NCI-H146 treated with DMSO at 0.1 percent for 48 hours (cell line): ENCODE data around the gene CDH9.

ENCODE experiments used
- DNase-seq: peaks from one replicate; lab custom pipeline; 2025; ENCODE audit not compliant: unreplicated experiment; lab: John Stamatoyannopoulos, UW

Gene CDH9

DNA sequence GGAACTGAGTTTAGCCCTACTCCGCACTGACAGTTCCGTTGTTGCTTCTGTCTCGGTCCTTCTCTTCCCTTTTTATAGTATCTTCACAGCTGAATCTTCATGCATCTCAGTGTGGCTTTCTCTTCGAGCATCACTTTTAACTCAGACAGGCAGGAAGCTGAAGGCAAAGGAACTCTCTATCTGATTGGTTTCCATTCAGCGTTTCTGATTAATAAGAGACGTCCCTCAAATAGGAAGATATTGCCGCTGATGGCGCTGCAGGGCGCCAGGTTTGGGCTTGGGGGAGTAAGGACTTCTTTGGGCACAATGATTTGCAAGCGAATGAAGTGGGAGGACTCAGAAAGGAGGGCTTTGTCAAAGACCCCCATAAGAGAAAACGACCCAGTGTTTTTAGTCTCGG lies at the start of gene CDH9:
Gene CDH9, minus strand, starts transcription at position 111 of the 400 bp plus-strand sequence. CDS start 50,253 bp downstream, outside the sequence.
- peak; percentile 24 for DNase-seq

DNA sequence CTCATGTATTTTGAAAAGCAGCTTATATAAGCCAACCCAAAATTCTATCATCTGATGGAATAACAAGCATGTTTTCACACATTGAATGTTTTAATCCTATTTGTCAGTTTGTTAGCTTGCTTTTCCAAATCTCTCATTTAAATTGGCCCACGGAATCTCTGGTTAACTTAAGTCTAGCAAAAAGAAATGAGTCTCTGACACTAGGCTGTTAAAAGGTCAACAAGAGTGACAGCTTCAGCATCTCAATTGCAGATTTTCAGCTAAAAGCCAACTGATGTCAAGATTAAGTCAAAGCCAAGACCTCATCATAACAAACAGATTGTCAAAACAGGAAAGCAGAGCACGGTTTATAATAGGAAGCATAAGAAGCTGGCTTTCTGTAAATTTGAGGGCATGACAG lies 49.4 kb upstream of the CDH9 start:
- DNase-seq = no peak

DNA sequence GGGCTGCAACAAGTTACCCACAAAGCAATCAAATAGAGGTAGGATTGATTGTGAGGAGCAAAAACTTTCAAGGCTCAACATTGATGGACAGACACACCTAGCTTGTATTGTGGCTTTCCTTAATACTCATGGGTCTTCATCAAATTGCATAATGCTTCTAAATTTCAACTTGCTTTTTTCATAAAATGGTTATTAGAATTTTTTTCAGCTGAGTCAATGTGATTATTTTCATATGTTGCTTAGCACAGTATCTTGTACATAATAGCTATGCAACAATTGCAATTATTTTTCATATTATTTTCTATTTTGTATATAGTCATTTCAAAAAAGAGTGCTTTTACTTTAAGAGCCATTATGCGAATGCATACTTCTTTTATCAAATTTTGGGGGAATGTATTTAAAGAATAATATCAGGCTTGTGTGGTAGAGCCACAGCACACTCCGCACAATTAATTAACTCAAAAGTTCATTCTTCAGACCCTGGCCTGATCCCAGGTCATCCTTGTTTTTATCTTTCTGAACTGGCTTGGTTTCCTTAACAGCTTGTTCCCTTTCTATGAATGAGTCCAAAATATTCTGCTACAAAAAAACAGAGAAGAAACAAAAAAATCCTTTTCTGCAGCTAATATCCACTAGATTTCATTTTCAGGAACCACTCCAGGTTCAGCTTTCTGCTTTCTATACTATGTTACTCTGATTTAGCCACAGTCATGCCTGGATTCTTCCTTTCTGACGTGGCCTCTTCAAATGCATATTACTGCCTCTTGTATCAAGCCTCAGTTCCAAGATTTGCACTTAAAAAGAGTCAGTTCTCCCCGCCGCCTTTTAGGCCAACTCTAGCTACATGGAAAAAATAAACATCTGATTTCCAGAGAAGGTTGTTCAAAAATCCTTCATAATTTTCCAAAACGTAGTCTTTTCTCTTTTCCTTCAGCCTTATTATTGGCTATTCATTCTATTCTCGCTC lies 45.3 kb upstream of the CDH9 start:
- no peak for DNase-seq

- no peak for DNase-seq
Observed at GRCh38 chr5:27080147-27080546, 41.8 kb upstream of the CDH9 start.

- no peak for DNase-seq
Observed at GRCh38 chr5:27062451-27062850, 24.1 kb upstream of the CDH9 start.

DNA sequence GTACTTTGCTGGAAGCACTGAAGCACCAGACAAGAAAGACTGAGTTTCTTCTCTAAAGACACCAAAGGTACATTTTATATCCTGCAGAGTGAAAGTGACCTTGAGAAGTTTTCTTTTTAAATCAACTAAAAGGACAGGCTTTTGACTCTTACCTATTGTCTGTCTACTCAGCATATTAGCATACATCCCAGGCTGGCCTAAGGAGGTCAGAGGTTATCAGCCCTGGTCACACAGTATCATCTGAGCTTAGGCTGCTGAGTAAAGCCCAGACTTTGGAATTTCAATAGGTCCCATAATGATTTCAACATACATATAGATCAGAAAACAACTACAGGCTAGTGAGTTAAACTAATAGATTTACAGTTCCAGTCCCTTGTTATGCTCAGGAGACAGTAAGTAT lies 10.1 kb upstream of the CDH9 start:
- DNase-seq = no peak

GRCh38 chr5:27041372-27041771 lies 3.0 kb upstream of the CDH9 start:
- DNase-seq = no peak

GRCh38 chr5:27034565-27034964 lies 3.8 kb downstream of the CDH9 start:
- DNase-seq = no peak

DNA sequence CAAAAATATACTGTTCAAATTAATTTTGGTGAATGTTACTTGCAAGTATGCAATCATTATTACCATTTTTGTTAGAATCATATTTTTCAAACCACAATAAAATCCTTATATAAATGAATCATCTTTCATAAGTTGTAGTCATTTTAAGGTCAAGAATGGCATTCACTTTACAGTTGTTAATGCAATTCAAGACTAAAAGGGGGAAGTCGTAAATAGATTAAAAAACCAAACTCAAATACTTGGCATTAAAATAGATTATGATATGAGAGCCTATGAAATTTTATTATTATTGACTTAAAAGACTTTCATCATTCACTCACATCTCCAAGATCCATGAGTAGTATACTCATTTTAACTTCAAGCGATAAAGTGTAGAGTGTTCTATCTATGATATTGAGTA lies 11.6 kb downstream of the CDH9 start:
- DNase-seq = no peak

GRCh38 chr5:27026063-27026462 lies 12.3 kb downstream of the CDH9 start:
- no peak for DNase-seq

GRCh38 chr5:27021471-27021870 lies 16.9 kb downstream of the CDH9 start:
- DNase-seq = no peak

DNA sequence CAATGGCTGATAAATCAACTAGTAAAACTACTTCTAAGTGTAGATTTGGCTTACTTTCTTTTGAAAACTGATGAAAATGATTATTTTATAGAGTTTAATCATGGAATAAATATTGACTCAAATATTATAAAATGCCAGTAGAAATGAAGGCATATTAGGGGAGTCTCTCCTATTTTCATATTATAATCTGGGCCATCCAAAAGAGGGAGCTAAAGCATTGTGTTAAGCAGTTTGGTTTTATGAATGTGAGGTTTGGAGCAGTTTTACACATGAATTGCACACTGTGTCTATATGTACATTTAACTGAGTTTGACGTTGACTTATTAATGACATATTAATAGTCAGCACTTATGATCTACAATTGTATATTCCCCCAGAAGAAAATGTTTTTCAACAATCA lies 17.4 kb downstream of the CDH9 start:
- DNase-seq = peak; percentile 27

GRCh38 chr5:27015758-27016157 lies 22.6 kb downstream of the CDH9 start:
- peak; percentile 97 for DNase-seq

DNA sequence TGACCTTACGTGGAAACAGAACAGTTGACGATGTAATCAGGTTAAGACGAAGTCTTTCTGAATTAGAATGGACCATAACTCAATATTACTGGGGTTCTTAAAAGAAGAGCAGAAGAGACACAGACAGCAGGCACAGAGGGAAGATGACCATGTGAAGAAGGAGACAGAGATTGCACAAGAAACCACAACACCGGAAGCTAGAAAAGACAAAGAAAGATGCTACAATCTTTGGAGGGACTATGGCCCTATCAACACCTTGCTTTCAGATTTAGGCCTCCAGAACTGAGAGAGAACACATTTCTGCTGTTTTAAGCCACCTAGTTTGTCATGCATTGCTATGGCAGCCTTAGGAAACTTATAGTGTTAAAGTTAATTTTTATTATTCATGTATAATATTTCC lies 27.1 kb downstream of the CDH9 start:
- DNase-seq = no peak

DNA sequence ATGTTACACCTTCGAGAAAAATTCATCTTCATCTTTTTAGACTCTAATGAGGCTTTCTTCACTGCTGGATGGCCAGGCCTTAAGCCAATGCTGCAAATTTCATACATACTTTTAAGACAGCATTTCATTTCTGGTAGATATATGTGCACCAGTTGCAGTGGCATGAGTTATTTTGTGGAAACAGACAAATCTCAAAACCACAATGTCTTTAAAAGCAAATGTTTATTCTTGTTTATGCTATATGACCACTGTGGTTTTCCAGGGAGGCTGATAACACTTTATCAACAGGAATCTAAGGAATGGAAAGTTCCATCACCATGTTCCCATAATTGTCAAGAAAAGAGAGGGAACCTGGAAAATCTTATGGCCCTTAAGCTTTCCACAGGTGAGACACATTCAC lies 27.7 kb downstream of the CDH9 start:
- no peak for DNase-seq

- DNase-seq = no peak
Observed at GRCh38 chr5:27009540-27009915, 28.9 kb downstream of the CDH9 start.

GRCh38 chr5:27008604-27009539 lies 29.5 kb downstream of the CDH9 start:
- no peak for DNase-seq

- no peak for DNase-seq
Observed at GRCh38 chr5:27007121-27007520, 31.3 kb downstream of the CDH9 start.

DNA sequence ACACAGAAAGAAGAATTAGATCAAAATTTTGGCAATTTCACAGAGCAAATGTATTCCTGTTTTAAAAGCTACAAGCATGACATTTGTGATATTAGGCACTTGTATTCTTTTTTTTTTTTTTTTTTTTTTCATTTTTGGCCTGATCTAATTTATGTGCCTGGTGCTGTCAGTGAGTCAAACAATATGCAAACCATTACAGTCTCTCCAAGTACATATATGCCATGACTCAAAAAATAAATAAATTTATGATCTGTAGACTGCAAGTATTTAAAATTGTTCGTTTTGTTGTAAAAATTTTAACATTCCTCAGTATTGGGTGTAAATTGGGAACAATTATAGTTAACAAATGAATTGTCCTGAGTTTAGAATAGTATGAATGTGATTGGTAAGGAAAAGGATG lies 51.4 kb downstream of the CDH9 start:
- DNase-seq = no peak

GRCh38 chr5:26981750-26982149 lies 56.6 kb downstream of the CDH9 start:
- DNase-seq = no peak

DNA sequence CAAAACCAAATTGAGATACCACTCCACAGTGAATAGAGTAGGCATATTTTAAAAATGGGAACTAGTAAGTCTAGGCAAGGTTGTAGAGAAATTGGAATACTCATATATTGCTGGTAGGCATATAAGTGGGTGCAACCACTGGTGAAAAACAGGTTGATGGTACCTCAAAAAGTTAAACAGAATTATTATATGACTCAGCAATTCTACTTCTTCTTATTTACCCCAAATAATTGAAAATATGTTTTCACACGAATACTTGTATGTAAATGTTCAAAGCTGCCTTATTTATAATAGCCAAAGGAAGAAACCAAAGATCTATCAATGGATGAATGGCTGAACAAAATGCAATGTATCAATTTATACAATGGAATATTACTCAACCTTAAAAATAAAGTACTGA lies 79.1 kb downstream of the CDH9 start:
- DNase-seq = no peak

GRCh38 chr5:26955161-26955560 lies 83.2 kb downstream of the CDH9 start:
- DNase-seq = no peak
